GM18526 (cell line): Measurements from ENCODE around the gene CHRDL2.

Source experiments
- POLR2A ChIP-seq: IDR thresholded peaks from 3 replicates; pipeline ENCODE4 v1.6.1; 2011; ENCODE audit not compliant: insufficient read length; ENCODE audit errors: extremely low read depth

Gene CHRDL2

GRCh38 chr11:74703211-74703610, 28.0 kb downstream of the CHRDL2 start:
- no peak for TF ChIP-seq POLR2A

DNA sequence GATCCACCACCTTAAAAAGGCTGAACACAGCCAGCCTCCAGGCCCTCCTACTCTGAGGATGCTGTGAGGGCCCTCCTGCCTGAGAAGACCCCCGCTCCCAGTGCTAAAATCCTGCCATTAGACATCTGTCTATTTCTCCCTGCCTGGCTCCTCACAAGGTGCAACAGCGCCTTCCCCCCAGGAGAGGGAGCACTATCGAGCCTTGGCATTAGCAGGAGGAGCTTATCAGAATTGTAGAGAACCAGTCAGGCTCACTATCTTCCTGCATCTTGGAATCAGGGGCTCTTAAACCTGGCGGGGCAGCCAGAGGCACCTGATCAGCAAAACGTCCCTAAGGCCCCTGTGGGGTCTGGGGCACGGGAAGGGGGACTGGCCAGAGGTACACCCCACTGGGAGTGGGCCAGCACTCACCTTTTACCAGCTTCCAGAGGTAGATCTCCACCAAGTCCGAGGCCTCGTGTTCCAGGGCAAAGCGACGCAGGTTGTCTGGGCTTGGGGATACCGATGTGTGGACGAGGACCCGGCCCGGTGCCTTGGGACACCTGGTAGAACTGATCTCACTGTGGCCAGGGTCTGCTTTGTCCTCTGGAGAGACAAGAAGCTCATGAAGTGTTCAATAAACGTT, 28.7 kb downstream of the CHRDL2 start:
- TF ChIP-seq POLR2A = no peak

DNA sequence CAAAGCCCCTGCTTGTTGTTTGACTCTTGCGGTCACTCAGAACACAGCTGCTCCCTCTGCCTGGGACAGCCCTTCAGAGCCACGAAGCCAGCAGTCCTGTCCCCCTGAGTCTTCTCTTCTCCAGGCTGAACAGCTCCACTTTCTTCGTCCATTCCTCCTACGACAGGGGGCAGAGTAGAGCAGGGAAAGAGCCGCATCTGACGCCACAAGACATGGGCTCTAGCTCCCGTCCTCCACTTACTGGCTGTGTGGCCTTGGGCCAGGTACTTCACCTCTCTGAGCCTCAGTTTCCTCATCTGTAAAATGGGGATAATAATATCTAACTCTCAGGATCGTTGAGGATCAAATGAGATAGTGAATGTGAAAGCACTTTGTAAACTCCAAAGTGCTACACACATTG, 29.9 kb downstream of the CHRDL2 start:
- TF ChIP-seq POLR2A = no peak

DNA sequence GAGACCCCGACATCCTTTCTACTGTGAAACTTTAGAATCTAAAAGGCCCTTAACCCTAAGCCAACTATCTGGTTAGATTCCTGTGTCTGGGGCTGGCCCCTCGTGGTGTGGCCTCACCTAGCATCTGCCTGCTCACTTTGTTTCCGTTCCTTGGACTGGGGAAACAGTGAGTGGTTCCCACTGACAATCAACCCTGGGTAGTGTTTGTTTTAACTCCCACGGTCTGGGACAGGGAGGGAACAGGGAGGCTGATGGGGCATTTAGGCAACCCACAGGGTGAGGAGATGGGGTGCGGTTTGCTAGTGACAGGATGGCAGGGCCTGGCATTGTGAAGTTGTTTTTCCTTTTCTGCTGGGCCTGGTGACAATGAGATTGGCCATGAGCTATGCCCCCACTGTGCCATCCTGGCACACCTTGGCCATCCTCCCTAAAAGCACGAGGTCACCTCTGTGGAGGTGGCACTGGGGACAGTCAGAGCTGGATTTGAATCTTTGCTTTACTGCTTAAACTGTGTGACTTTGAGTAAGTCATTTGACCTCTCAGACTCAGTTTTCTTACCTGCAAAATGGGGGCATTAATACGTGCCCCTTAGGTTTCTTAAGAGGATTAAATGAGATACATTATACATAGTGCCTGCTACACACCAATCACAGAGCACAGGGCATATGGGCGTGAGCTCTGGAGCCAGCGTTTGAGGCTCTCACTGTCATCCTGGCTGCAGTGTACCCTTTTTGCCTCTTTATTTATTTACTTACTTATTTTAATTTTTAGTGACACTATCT, 31.4 kb downstream of the CHRDL2 start:
- no peak for TF ChIP-seq POLR2A

DNA sequence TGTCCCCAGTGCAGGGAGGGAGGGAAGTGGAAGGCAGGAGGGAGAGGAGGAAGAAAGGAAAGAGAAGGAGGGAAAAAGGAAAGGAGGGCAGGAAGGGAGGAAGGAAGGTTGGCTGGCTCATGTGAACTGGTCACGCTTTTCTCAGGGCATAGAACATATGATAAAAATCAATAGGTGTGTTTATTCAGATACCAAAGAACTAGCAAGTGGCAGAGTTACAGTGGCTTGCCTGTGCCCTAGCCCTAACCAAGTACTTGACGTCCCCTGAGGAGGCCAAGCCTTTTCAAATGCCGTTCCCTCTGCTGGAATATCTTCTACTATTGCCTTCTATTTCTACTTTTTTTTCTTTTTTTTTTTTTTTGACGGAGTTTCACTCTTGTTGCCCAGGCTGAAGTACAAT, 33.5 kb downstream of the CHRDL2 start:
- TF ChIP-seq POLR2A = no peak

- TF ChIP-seq POLR2A = no peak
Measured at GRCh38 chr11:74696939-74697675, 34.1 kb downstream of the CHRDL2 start.

DNA sequence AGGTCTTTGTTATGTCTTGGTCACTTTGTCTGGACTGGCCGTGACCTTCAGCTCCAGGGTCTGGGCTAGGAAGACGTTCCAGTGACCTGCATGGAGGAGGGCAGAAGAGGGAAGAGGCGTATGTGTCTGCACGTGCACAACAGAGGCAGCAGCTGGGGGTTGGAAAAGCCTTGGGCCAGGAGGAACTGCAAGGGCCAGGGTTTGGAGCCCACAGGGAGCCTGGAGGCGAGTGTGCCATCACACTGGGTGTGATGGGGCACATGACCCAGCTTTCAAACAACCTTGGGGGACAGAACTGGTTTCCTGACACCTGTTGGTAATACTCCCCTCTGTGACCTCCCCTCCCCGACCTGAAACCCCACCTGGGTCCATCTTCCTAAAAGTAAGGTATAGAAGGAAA, 34.7 kb downstream of the CHRDL2 start:
- no peak for TF ChIP-seq POLR2A

GRCh38 chr11:74695705-74696280, 35.4 kb downstream of the CHRDL2 start:
- no peak for TF ChIP-seq POLR2A

GRCh38 chr11:74694136-74694930, 36.9 kb downstream of the CHRDL2 start:
- TF ChIP-seq POLR2A = no peak

GRCh38 chr11:74693531-74693930, 37.7 kb downstream of the CHRDL2 start:
- TF ChIP-seq POLR2A = no peak

DNA sequence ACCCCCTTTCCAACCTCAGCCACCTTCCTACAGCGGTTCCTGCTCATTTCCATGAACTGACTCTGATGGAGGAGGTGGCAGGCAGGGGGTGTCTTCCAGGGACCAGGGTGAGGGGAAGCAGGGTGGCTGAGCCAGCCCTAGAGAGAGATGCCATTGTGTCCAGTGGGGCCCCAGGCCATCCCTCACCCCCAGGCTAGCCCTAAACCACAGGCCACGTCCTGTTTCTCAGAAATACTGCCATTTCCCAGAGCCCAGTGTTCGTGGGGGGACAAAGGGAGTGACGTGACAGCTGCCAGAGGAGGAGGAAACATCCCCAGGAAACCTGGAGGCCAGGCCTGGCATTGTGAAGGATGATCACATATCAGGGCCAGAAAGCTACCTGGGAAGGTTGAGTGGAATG, 39.5 kb downstream of the CHRDL2 start:
- TF ChIP-seq POLR2A = no peak

GRCh38 chr11:74689666-74690065, 41.6 kb downstream of the CHRDL2 start:
- no peak for TF ChIP-seq POLR2A

GRCh38 chr11:74687237-74688023, 43.8 kb downstream of the CHRDL2 start:
- no peak for TF ChIP-seq POLR2A

DNA sequence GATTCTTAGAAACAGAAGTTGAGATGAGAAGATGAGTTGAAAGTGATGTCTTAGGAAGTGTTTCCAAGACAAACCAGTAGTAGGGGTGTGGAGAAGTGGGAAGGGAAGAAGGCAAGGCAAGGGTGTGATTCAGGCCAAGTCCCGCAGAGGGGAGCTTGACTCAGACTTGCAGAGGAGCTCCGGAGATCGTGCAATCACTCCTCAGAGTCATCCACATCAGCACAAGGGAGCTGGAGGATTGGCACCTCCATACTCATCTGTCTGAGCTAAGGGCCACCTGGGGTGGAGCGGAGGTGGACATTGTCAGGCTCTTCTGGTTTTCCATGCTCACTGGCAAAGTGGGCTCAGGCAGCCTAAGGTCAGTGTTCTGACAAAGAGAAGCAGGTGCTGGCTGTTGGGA, 44.4 kb downstream of the CHRDL2 start:
- no peak for TF ChIP-seq POLR2A
